CD14-positive monocyte (primary cell): ENCODE data around the gene CSTB. TPM values are rescaled to one million over a fixed set of nuclear protein-coding genes. Genes with fewer than 3 reads are reported as not detected.
A peak's percentile ranks its signal among the peaks of the same experiment; 100 is the strongest.

Source experiments
- DNase-seq, 3 donors: peaks; one replicate each; pipeline ENCODE4 v3.0.0-alpha.2; 2011 to 2022
- H2AFZ ChIP-seq: 2 replicates; pipeline ENCODE4 v1.6.0; 2012; ENCODE audit warnings: mild to moderate bottlenecking, low read depth, low read length, inconsistent platforms; ENCODE audit not compliant: insufficient read depth, poor library complexity, severe bottlenecking
- H3K27ac ChIP-seq, 2 donors: 1 replicate in 1 of 2; 2 replicates in 1 of 2; pipeline ENCODE4 v1.5.1; 2012 to 2013; ENCODE audit warnings: low read length in 2 of 2, control low read depth in 1 of 2, inconsistent platforms in 1 of 2, low read depth in 1 of 2, mild to moderate bottlenecking in 1 of 2
- H3K27me3 ChIP-seq, 2 donors: one replicate each; pipeline versions ENCODE4 v1.6.0 to v1.6.1; 2011 to 2013; ENCODE audit warnings: low read length in 2 of 2; ENCODE audit not compliant: control insufficient read depth in 2 of 2, insufficient read depth in 2 of 2
- H3K36me3 ChIP-seq, 2 donors: replicated peaks in 1 of 2; 1 replicate in 1 of 2; 2 replicates in 1 of 2; pipeline versions ENCODE4 v1.5.1 to v1.6.1; 2012 to 2013; ENCODE audit warnings: low read length in 2 of 2, control low read depth in 1 of 2, inconsistent platforms in 1 of 2, mild to moderate bottlenecking in 1 of 2; ENCODE audit not compliant: insufficient read depth in 2 of 2, control insufficient read depth in 1 of 2
- H3K4me1 ChIP-seq, 2 donors: 1 replicate in 1 of 2; 2 replicates in 1 of 2; pipeline versions ENCODE4 v1.5.1 to v1.6.1; 2012 to 2013; ENCODE audit warnings: low read length in 2 of 2, control low read depth in 1 of 2, inconsistent platforms in 1 of 2, mild to moderate bottlenecking in 1 of 2, moderate library complexity in 1 of 2; ENCODE audit not compliant: insufficient read depth in 2 of 2, control insufficient read depth in 1 of 2
- H3K4me2 ChIP-seq: replicated peaks from 2 replicates; pipeline ENCODE3; 2012; ENCODE audit warnings: low read length, moderate library complexity, mild to moderate bottlenecking; ENCODE audit not compliant: poor library complexity, severe bottlenecking; ENCODE audit errors: extremely low read depth
- H3K4me3 ChIP-seq, 3 experiments: fragments of 200-600 bp in 1 of 3; sonication (generic) in 1 of 3; replicated peaks in 1 of 3; 1 replicate in 2 of 3; 2 replicates in 1 of 3; pipeline ENCODE4 v1.5.1; 2011 to 2013; ENCODE audit warnings: low read length in 3 of 3, mild to moderate bottlenecking in 3 of 3, control low read depth in 2 of 3, low read depth in 2 of 3, inconsistent platforms in 1 of 3, moderate library complexity in 1 of 3
- H3K79me2 ChIP-seq: 2 replicates; pipeline ENCODE4 v1.6.0; 2012; ENCODE audit warnings: mild to moderate bottlenecking, control low read depth, inconsistent platforms, low read length, moderate library complexity; ENCODE audit not compliant: insufficient read depth
- H3K9ac ChIP-seq: 2 replicates; pipeline ENCODE4 v1.6.0; 2017; ENCODE audit warnings: low read length, mild to moderate bottlenecking; ENCODE audit not compliant: insufficient read depth, poor library complexity, severe bottlenecking
- H3K9me3 ChIP-seq, 2 donors: replicated peaks in 1 of 2; 1 replicate in 1 of 2; 2 replicates in 1 of 2; pipeline versions ENCODE4 v1.5.1 to v1.6.1; 2012 to 2013; ENCODE audit warnings: low read length in 2 of 2, control low read depth in 1 of 2; ENCODE audit not compliant: control insufficient read depth in 1 of 2, insufficient read depth in 1 of 2
- H4K20me1 ChIP-seq: 2 replicates; pipeline ENCODE4 v1.6.0; 2012; ENCODE audit warnings: mild to moderate bottlenecking, low read length, control low read depth, moderate library complexity; ENCODE audit not compliant: insufficient read depth
- H3K27ac Mint-ChIP-seq, 7 donors: one replicate each; pipeline ENCODE4 v1.8.0; 2020; ENCODE audit warnings: mild to moderate bottlenecking in 7 of 7, mixed read lengths in 7 of 7, moderate library complexity in 6 of 7, inconsistent platforms in 2 of 7
- H3K27me3 Mint-ChIP-seq, 3 donors: one replicate each; pipeline ENCODE4 v1.8.0; 2021 to 2022; ENCODE audit warnings: low read depth in 3 of 3, mild to moderate bottlenecking in 3 of 3, mixed read lengths in 3 of 3, moderate library complexity in 3 of 3, inconsistent platforms in 1 of 3
- H3K36me3 Mint-ChIP-seq, 2 donors: one replicate each; pipeline ENCODE4 v1.8.0; 2020; ENCODE audit warnings: mixed read lengths in 2 of 2, inconsistent platforms in 1 of 2, mild to moderate bottlenecking in 1 of 2
- H3K4me1 Mint-ChIP-seq: one replicate; pipeline ENCODE4 v1.8.0; 2020; ENCODE audit warnings: mild to moderate bottlenecking, mixed read lengths
- H3K4me3 Mint-ChIP-seq, 2 donors: one replicate each; pipeline ENCODE4 v1.8.0; 2020; ENCODE audit warnings: mild to moderate bottlenecking in 2 of 2, mixed read lengths in 2 of 2, moderate library complexity in 1 of 2
- H3K9me3 Mint-ChIP-seq, 7 donors: one replicate each; pipeline ENCODE4 v1.8.0; 2020 to 2022; ENCODE audit warnings: mixed read lengths in 7 of 7, mild to moderate bottlenecking in 6 of 7, moderate library complexity in 6 of 7, inconsistent platforms in 2 of 7
- WGBS: methylation state at CpG from one replicate; pipeline ENCODE4 v1.1.5; 2013; ENCODE audit warnings: missing lambda C conversion rate; ENCODE audit not compliant: insufficient coverage; 5-methylcytosine and 5-hydroxymethylcytosine counted together
- intact Hi-C, 2 donors: fragments of 100-400 bp; cut with micrococcal nuclease; formaldehyde crosslinking; loops; one replicate each; pipeline versions ENCODE4 v1.15.0 to v1.15.1; 2023
- polyA plus RNA-seq, 3 donors: library from polyadenylated mRNA; depleted of rRNA in 1 of 3; unstranded in 2 of 3; stranded (reverse) in 1 of 3; fragments of 300-500 nt in 2 of 3; fragments of >200 nt in 1 of 3; fragmentation: Illumina TruSeq in 2 of 3; gene quantifications; 1 replicate in 2 of 3; 2 replicates in 1 of 3; pipeline ENCODE4 v1.2.3, GENCODE V29; 2012 to 2021
- TF ChIP-seq, protein P1 (sequence below): fragments of 200-600 bp; IDR thresholded peaks from one replicate; pipeline ENCODE4 v1.8.0; 2022; ENCODE audit warnings: antibody characterized with exemption, mild to moderate bottlenecking

Gene CSTB
- polyA plus RNA-seq, 3 donors, result 73.7 to 120 (median 115) TPM

DNA sequence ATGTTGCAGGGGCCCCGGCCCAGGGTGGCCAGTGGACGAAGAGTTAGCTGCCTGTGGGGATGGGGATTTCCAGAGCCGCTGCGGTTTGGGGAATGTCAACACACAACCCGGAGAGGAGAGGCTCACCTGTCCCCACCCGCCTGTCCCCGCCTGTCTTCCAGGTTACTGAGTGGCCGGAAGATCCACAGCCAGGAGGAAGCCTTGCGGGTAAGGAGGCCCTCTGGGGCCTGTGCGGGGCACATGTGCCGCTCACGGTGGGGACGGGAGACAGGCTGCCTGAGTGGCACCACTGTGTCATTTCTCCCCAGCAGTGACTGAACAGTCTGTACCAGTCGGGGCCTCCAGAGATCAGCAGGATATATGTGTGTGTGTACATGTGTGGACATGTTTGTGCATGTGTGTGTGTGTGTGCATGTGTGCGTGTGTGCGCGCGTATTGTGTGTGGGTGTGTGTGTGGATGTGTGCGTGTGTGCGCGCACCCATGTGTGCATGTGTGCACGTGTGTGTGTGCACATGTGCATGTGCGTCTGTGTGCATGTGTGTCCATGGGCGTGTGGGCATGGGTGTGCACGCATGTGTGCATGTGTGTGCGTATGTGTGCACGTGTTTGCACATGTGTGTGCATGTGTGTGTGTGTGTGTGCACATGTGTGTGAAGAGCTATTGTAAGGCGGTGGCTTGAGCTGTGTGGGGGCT is 25.6 kb downstream of the CSTB start:
- TF ChIP-seq, protein P1, sequence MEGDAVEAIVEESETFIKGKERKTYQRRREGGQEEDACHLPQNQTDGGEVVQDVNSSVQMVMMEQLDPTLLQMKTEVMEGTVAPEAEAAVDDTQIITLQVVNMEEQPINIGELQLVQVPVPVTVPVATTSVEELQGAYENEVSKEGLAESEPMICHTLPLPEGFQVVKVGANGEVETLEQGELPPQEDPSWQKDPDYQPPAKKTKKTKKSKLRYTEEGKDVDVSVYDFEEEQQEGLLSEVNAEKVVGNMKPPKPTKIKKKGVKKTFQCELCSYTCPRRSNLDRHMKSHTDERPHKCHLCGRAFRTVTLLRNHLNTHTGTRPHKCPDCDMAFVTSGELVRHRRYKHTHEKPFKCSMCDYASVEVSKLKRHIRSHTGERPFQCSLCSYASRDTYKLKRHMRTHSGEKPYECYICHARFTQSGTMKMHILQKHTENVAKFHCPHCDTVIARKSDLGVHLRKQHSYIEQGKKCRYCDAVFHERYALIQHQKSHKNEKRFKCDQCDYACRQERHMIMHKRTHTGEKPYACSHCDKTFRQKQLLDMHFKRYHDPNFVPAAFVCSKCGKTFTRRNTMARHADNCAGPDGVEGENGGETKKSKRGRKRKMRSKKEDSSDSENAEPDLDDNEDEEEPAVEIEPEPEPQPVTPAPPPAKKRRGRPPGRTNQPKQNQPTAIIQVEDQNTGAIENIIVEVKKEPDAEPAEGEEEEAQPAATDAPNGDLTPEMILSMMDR, result no peak
- Histone ChIP-seq H3K36me3 (peaks cover 97 to 100% of the 10 kb centered on the region in 2 donors), H3K27ac (no peak overlapping the region), H3K27me3 (no peaks in the 10 kb centered on the region), H3K4me2 (no peak overlapping the region), H3K4me3 (no peak overlapping the region), H2AFZ (no peak overlapping the region), H3K9me3 (peaks cover 0 to 3% of the 10 kb centered on the region in 2 donors), H3K9ac (no peak overlapping the region), H3K4me1 (no peaks in the 10 kb centered on the region), H4K20me1 (peaks cover 84% of the 10 kb centered on the region), H3K79me2 (peaks cover 6% of the 10 kb centered on the region)
- Mint-ChIP-seq H3K36me3 (peaks cover 82 to 99% of the 10 kb centered on the region in 2 donors), H3K4me3 (no peak overlapping the region), H3K27ac (peak overlapping the region in 3 of 7 donors; percentile 4 to 42 (median 37)), H3K27me3 (no peaks in the 10 kb centered on the region), H3K4me1 (no peaks in the 10 kb centered on the region), H3K9me3 (peaks cover 0 to 7% (median 0%) of the 10 kb centered on the region in 7 donors)
- 92% methylated on average over 27 of the region's 28 CpGs for WGBS
- no peak for DNase-seq
- intact Hi-C loops, result no loop called here

DNA sequence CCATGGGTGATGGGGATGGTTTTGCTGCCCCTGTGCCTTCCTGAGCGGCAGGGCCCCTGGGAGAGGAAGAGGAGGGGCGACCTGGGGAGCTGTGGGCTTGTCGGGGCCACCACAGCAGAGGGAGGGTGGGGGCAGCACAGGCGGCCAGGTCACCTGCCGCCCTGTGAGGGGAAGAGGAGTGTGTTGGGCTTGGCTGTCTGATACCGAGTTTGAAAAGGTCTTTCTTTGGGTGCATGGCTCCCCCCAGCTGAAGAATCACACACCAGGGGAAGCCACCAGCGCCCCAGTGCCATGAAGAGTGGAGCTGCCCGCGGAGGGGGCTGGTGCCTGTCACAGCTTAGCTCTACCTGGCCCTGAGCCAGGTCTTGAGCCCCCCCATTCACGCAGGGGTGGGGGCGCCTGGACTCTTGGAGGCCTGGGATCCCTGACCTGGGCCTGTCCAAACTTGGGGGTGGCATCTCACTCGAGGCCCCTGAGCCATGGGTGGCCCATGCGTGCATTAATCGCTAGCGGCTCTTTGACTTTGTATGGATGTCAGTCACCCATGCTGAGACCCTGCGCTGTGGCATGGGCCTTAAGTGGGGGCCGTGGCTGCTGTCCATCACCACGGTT is 26.4 kb downstream of the CSTB start:
- Mint-ChIP-seq H3K27ac (peak overlapping the region in 2 of 7 donors; percentile 46 to 71), H3K9me3 (peaks cover 0 to 7% (median 0%) of the 10 kb centered on the region in 7 donors), H3K4me3 (no peak overlapping the region), H3K27me3 (no peaks in the 10 kb centered on the region), H3K36me3 (peaks cover 84 to 100% of the 10 kb centered on the region in 2 donors), H3K4me1 (no peaks in the 10 kb centered on the region)
- Histone ChIP-seq H3K36me3 (peaks cover 93 to 100% of the 10 kb centered on the region in 2 donors), H3K4me2 (no peak overlapping the region), H3K79me2 (peaks cover 6% of the 10 kb centered on the region), H3K9ac (no peak overlapping the region), H4K20me1 (peaks cover 80% of the 10 kb centered on the region), H3K27me3 (no peaks in the 10 kb centered on the region), H3K9me3 (peaks cover 0 to 2% of the 10 kb centered on the region in 2 donors), H3K4me1 (no peaks in the 10 kb centered on the region), H3K4me3 (no peak overlapping the region), H3K27ac (no peak overlapping the region), H2AFZ (no peak overlapping the region)
- DNase-seq, result no peak
- 79% methylated on average over 14 of the region's 18 CpGs for WGBS
- intact Hi-C loops, result no loop called here
- TF ChIP-seq, protein P1, result no peak
